Right lobe of liver (tissue), 6 donors: ENCODE data around the gene CARNS1. TPM values are rescaled to one million over a fixed set of nuclear protein-coding genes. Genes with fewer than 3 reads are reported as not detected.

Source experiments
- ATAC-seq, 4 donors: fragments of 200-7000 bp; cut with Tn5 transposase; one replicate each; pipeline ENCODE4 v1.9.1; 2020; ENCODE audit warnings: mild to moderate bottlenecking in 4 of 4, moderate library complexity in 4 of 4
- DNase-seq, 3 donors: peaks; one replicate each; pipeline ENCODE4 v3.0.0-alpha.2; 2020
- H3K27ac ChIP-seq, 3 donors: fragments of 200-600 bp; one replicate each; pipeline ENCODE4 v1.8.0; 2022
- H3K27me3 ChIP-seq, 2 donors: fragments of 200-600 bp; one replicate each; pipeline ENCODE4 v1.8.0; 2022
- H3K36me3 ChIP-seq, 4 donors: fragments of 200-600 bp; sonication (generic) in 1 of 4; one replicate each; pipeline versions ENCODE4 v1.5.1 to v1.8.0; 2017 to 2022; ENCODE audit warnings: control low read depth in 1 of 4
- H3K4me1 ChIP-seq, 4 donors: fragments of 200-600 bp; sonication (generic) in 1 of 4; one replicate each; pipeline versions ENCODE4 v1.5.1 to v1.8.0; 2017 to 2022; ENCODE audit warnings: control low read depth in 1 of 4
- H3K4me3 ChIP-seq, 3 donors: fragments of 200-600 bp; one replicate each; pipeline ENCODE4 v1.8.0; 2022
- H3K9me3 ChIP-seq, 4 donors: fragments of 200-600 bp; sonication (generic) in 1 of 4; one replicate each; pipeline versions ENCODE4 v1.5.1 to v1.8.0; 2017 to 2022; ENCODE audit warnings: control low read depth in 1 of 4
- CTCF ChIP-seq, 4 donors: fragments of 200-600 bp in 3 of 4; fragments of 450-650 bp in 1 of 4; IDR thresholded peaks; one replicate each; pipeline versions ENCODE4 v1.5.1 to v1.8.0; 2016 to 2022; ENCODE audit warnings: antibody characterized with exemption in 4 of 4, mild to moderate bottlenecking in 2 of 4
- POLR2A ChIP-seq: fragments of 450-650 bp; IDR thresholded peaks from one replicate; pipeline ENCODE4 v1.6.1; 2017; ENCODE audit warnings: antibody characterized with exemption, mild to moderate bottlenecking
- WGBS: methylation state at CpG from one replicate; pipeline ENCODE4 v1.1.6; 2018; ENCODE audit warnings: low coverage, low lambda C conversion rate; ENCODE audit not compliant: insufficient coverage; ENCODE audit errors: missing lambda C conversion rate; 5-methylcytosine and 5-hydroxymethylcytosine counted together
- intact Hi-C, 2 donors: fragments of 100-400 bp; cut with DNase I; formaldehyde crosslinking; loops; one replicate each; pipeline versions ENCODE4 v1.11.2 to v1.14.1; 2022
- total RNA-seq, 6 experiments: library from RNA; depleted of rRNA in 2 of 6; stranded (reverse); fragments of >200 nt in 2 of 6; fragmentation: NEBNext Ultra II Directional in 3 of 6; extraction: Animal tissue kit (Norgen Biotek cat#: 25700) in 3 of 6; gene quantifications; one replicate each; pipeline versions ENCODE4 v1.1.0 to v1.2.4, GENCODE V29; 2016 to 2023
- donor health status: DM: no; HTN: yes; CAD: no.
- donor health status: DM: no; HTN: no; CAD: no.
- donor health status: DM: no; HTN: no; CAD: no.
- donor health status: DM: no; HTN: yes; CAD: no.
- donor health status: DM: no; HTN: yes; CAD: no.

The CARNS1 gene
- total RNA-seq, 6 experiments from 2014 or later: 0.12 to 0.31 (median 0.22) TPM; not detected in 1

GRCh38 chr11:67391304-67392182, 23.9 kb upstream of the CARNS1 start, which contains the start of gene RAD9A:
Gene RAD9A (plus strand): TSS chr11:67391986. CDS start chr11:67392045, 59 bp downstream.
- Histone ChIP-seq H3K27ac (peak within 1 kb of the TSS; percentile 49 to 79 (median 68)), H3K36me3 (peaks cover 0 to 5% (median 0%) of the 10 kb centered on the region in 4 donors), H3K4me1 (peaks cover 0 to 12% (median 0%) of the 10 kb centered on the region in 4 donors), H3K9me3 (no peaks in the 10 kb centered on the region), H3K4me3 (peak within 1 kb of the TSS; percentile 74 to 92 (median 84)), H3K27me3 (no peaks in the 10 kb centered on the region)
- ATAC-seq: peak; percentile 80 to 93 (median 88)
- under 1% methylated on average over 22 of the region's 75 CpGs for WGBS
- peak; percentile 97 for DNase-seq
- intact Hi-C loops: loop anchor here (5.0 to 10.0 kb wide), 2 partner anchors 113 to 116 kb away; partner anchors contain the start of genes CDK2AP2 (in 2 of the 2) and PITPNM1 (in 2 of the 2)
- TF ChIP-seq POLR2A (peak; percentile 63), CTCF (IDR thresholded peaks at IDR 0.05) (no peak)

- Histone ChIP-seq H3K27ac (peak overlapping the region; percentile 49 to 79 (median 68)), H3K4me3 (peak overlapping the region; percentile 74 to 92 (median 84)), H3K9me3 (no peaks in the 10 kb centered on the region), H3K27me3 (no peaks in the 10 kb centered on the region), H3K4me1 (peaks cover 0 to 12% (median 0%) of the 10 kb centered on the region in 4 donors), H3K36me3 (peaks cover 0 to 6% (median 3%) of the 10 kb centered on the region in 4 donors)
- WGBS: 6% methylated on average over 10 of the region's 31 CpGs
- ATAC-seq (peak in 3 of 4 donors; percentile 1 to 19 (median 5)), DNase-seq (no peak)
- intact Hi-C loops: loop anchor here (5.0 to 10.0 kb wide), 2 partner anchors 113 to 115 kb away; partner anchors contain the start of genes CDK2AP2 (in 2 of the 2) and PITPNM1 (in 2 of the 2)
- TF ChIP-seq CTCF (IDR thresholded peaks at IDR 0.05) (no peak), POLR2A (no peak)
These were observed 23.2 kb upstream of the CARNS1 start for GRCh38 chr11:67392183-67392715.

GRCh38 chr11:67393437-67393836, 22.0 kb upstream of the CARNS1 start:
- Histone ChIP-seq H3K27me3 (no peaks in the 10 kb centered on the region), H3K36me3 (peaks cover 3 to 18% (median 11%) of the 10 kb centered on the region in 4 donors), H3K9me3 (no peaks in the 10 kb centered on the region), H3K27ac (no peak overlapping the region), H3K4me3 (no peak overlapping the region), H3K4me1 (peaks cover 0 to 12% (median 0%) of the 10 kb centered on the region in 4 donors)
- TF ChIP-seq POLR2A: no peak
- no peak for TF ChIP-seq CTCF (IDR thresholded peaks at IDR 0.05)
- ATAC-seq (no peak), DNase-seq (no peak)
- intact Hi-C loops: loop anchor here (5.0 to 10.0 kb wide), 2 partner anchors 111 to 114 kb away; partner anchors contain the start of genes CDK2AP2 (in 2 of the 2) and PITPNM1 (in 2 of the 2)
- 80% methylated on average over 6 of the region's 18 CpGs for WGBS

GRCh38 chr11:67393990-67394389, 21.5 kb upstream of the CARNS1 start:
- Histone ChIP-seq H3K27me3 (no peaks in the 10 kb centered on the region), H3K36me3 (peaks cover 3 to 24% (median 14%) of the 10 kb centered on the region in 4 donors), H3K9me3 (no peaks in the 10 kb centered on the region), H3K4me1 (peaks cover 0 to 12% (median 0%) of the 10 kb centered on the region in 4 donors), H3K27ac (no peak overlapping the region), H3K4me3 (no peak overlapping the region)
- WGBS: 69% methylated on average over 4 of the region's 5 CpGs
- DNase-seq: no peak
- intact Hi-C loops: loop anchor here (5.0 to 10.0 kb wide), 2 partner anchors 111 to 113 kb away; partner anchors contain the start of genes CDK2AP2 (in 2 of the 2) and PITPNM1 (in 2 of the 2)
- no peak for ATAC-seq
- TF ChIP-seq POLR2A: no peak
- no peak for TF ChIP-seq CTCF (IDR thresholded peaks at IDR 0.05)
